ENCODE results near the gene ANKLE1.

- TF ChIP-seq PKNOX1 (IDR thresholded peaks at IDR 0.05) (no peak), KDM1A (IDR thresholded peaks at IDR 0.05; ENCODE audit: borderline replicate concordance) (no peak), HDAC2 (IDR thresholded peaks at IDR 0.05) (no peak), NFYA (IDR thresholded peaks at IDR 0.05; ENCODE audit: borderline replicate concordance, low read depth, low read length) (no peak)
- TF ChIP-seq, protein P1, sequence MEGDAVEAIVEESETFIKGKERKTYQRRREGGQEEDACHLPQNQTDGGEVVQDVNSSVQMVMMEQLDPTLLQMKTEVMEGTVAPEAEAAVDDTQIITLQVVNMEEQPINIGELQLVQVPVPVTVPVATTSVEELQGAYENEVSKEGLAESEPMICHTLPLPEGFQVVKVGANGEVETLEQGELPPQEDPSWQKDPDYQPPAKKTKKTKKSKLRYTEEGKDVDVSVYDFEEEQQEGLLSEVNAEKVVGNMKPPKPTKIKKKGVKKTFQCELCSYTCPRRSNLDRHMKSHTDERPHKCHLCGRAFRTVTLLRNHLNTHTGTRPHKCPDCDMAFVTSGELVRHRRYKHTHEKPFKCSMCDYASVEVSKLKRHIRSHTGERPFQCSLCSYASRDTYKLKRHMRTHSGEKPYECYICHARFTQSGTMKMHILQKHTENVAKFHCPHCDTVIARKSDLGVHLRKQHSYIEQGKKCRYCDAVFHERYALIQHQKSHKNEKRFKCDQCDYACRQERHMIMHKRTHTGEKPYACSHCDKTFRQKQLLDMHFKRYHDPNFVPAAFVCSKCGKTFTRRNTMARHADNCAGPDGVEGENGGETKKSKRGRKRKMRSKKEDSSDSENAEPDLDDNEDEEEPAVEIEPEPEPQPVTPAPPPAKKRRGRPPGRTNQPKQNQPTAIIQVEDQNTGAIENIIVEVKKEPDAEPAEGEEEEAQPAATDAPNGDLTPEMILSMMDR (IDR thresholded peaks at IDR 0.05 in 2 of 3, conservative IDR thresholded peaks at IDR 0.05 in 1 of 3; ENCODE audit: control insufficient read depth in 2 of 3, extremely low read depth in 1 of 3, insufficient read depth in 1 of 3, low read depth in 3 of 3, low read length in 3 of 3), result no peak
- TF ChIP-seq, protein P2, sequence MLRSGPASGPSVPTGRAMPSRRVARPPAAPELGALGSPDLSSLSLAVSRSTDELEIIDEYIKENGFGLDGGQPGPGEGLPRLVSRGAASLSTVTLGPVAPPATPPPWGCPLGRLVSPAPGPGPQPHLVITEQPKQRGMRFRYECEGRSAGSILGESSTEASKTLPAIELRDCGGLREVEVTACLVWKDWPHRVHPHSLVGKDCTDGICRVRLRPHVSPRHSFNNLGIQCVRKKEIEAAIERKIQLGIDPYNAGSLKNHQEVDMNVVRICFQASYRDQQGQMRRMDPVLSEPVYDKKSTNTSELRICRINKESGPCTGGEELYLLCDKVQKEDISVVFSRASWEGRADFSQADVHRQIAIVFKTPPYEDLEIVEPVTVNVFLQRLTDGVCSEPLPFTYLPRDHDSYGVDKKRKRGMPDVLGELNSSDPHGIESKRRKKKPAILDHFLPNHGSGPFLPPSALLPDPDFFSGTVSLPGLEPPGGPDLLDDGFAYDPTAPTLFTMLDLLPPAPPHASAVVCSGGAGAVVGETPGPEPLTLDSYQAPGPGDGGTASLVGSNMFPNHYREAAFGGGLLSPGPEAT (IDR thresholded peaks at IDR 0.05; ENCODE audit: low read depth), result no peak
- TF ChIP-seq, protein P3, sequence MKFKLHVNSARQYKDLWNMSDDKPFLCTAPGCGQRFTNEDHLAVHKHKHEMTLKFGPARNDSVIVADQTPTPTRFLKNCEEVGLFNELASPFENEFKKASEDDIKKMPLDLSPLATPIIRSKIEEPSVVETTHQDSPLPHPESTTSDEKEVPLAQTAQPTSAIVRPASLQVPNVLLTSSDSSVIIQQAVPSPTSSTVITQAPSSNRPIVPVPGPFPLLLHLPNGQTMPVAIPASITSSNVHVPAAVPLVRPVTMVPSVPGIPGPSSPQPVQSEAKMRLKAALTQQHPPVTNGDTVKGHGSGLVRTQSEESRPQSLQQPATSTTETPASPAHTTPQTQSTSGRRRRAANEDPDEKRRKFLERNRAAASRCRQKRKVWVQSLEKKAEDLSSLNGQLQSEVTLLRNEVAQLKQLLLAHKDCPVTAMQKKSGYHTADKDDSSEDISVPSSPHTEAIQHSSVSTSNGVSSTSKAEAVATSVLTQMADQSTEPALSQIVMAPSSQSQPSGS (IDR thresholded peaks at IDR 0.05; ENCODE audit: low read length), result no peak
These were observed 48.8 kb downstream of the ANKLE1 start for GRCh38 chr19:17330262-17331044.

All from GM12878 (cell line).